K562 (cell line): ENCODE results near the gene CISD3. TPM values are rescaled to one million over a fixed set of nuclear protein-coding genes. Genes with fewer than 3 reads are reported as not detected.

Experiments used
- ATF7 ChIP-seq: fragments of 450-650 bp; IDR thresholded peaks from 2 replicates; pipeline ENCODE4 v1.7.1; 2014; ENCODE audit warnings: mild to moderate bottlenecking, moderate library complexity
- BRD4 ChIP-seq: fragments of 200-600 bp; sonication (generic); IDR thresholded peaks from 2 replicates; pipeline ENCODE4 v1.6.1; 2017; ENCODE audit warnings: inconsistent platforms
- C11orf30 ChIP-seq: fragments of 450-650 bp; IDR thresholded peaks from 2 replicates; pipeline ENCODE4 v1.6.1; 2016; ENCODE audit warnings: low read depth, mild to moderate bottlenecking
- ELF1 ChIP-seq: fragments of 200-800 bp; sonication (Bioruptor generic); IDR thresholded peaks from 2 replicates; pipeline ENCODE4 v1.6.1; 2016; ENCODE audit warnings: missing genetic modification characterization, missing compliant biosample characterization
- EP400 ChIP-seq: fragments of 450-650 bp; IDR thresholded peaks from 2 replicates; pipeline ENCODE4 v1.6.1; 2017; ENCODE audit warnings: antibody characterized with exemption, mild to moderate bottlenecking, moderate library complexity
- FOXK2 ChIP-seq, 2 experiments: fragments of 450-650 bp; IDR thresholded peaks in 1 of 2; conservative IDR thresholded peaks in 1 of 2; 2 replicates each; pipeline ENCODE4 v1.6.1; 2016; ENCODE audit warnings: low read depth in 2 of 2, mild to moderate bottlenecking in 1 of 2
- HMGN3 ChIP-seq: IDR thresholded peaks from 2 replicates; pipeline ENCODE4 v1.6.1; 2011; ENCODE audit warnings: borderline replicate concordance, low read depth, mild to moderate bottlenecking, mixed read lengths, low read length; ENCODE audit not compliant: insufficient read length; ENCODE audit errors: extremely low read depth
- L3MBTL2 ChIP-seq: fragments of 450-650 bp; IDR thresholded peaks from 2 replicates; pipeline ENCODE4 v1.6.1; 2016; ENCODE audit warnings: mild to moderate bottlenecking, moderate library complexity
- MAZ ChIP-seq, 2 experiments: fragments of 450-650 bp in 1 of 2; sonication (generic) in 1 of 2; formaldehyde crosslinking; IDR thresholded peaks in 1 of 2; conservative IDR thresholded peaks in 1 of 2; 2 replicates each; pipeline versions ENCODE4 v1.4.0 to v1.5.0; 2020; ENCODE audit warnings: mild to moderate bottlenecking in 1 of 2, missing genetic modification reagents in 1 of 2
- MNT ChIP-seq, 2 experiments: fragments of 450-650 bp; conservative IDR thresholded peaks; 2 replicates each; pipeline ENCODE4 v1.6.1; 2017; ENCODE audit warnings: mild to moderate bottlenecking in 2 of 2, moderate library complexity in 2 of 2
- MTA3 ChIP-seq: fragments of 450-650 bp; formaldehyde crosslinking; IDR thresholded peaks from 2 replicates; pipeline ENCODE4 v1.6.1; 2017; ENCODE audit warnings: mild to moderate bottlenecking, borderline replicate concordance
- PRMT5 ChIP-seq: sonication (generic); formaldehyde crosslinking; IDR thresholded peaks from 2 replicates; pipeline ENCODE4 v1.5.0; 2020; ENCODE audit warnings: missing genetic modification reagents
- RBM15 ChIP-seq: fragments of 200-400 bp; formaldehyde crosslinking; IDR thresholded peaks from 2 replicates; pipeline ENCODE4 v1.6.1; 2018; ENCODE audit warnings: mild to moderate bottlenecking, low read length, moderate library complexity; ENCODE audit not compliant: insufficient read depth
- SOX6 ChIP-seq: fragments of 450-650 bp; IDR thresholded peaks from 2 replicates; pipeline ENCODE4 v1.6.1; 2014; ENCODE audit warnings: mild to moderate bottlenecking
- SRSF1 ChIP-seq: fragments of 200-400 bp; formaldehyde crosslinking; IDR thresholded peaks from 2 replicates; pipeline ENCODE4 v1.6.1; 2017; ENCODE audit warnings: mild to moderate bottlenecking, low read depth, low read length, moderate library complexity
- TARDBP ChIP-seq: fragments of 450-650 bp; IDR thresholded peaks from 2 replicates; pipeline ENCODE4 v1.6.1; 2016
- TOE1 ChIP-seq, 2 experiments: fragments of 450-650 bp in 1 of 2; sonication (generic) in 1 of 2; formaldehyde crosslinking in 1 of 2; IDR thresholded peaks; 2 replicates each; pipeline versions ENCODE4 v1.7.1 to v1.8.0; 2016 to 2022; ENCODE audit warnings: borderline replicate concordance in 2 of 2, mild to moderate bottlenecking in 2 of 2, antibody characterized with exemption in 1 of 2, inconsistent platforms in 1 of 2, low read depth in 1 of 2, missing genetic modification reagents in 1 of 2, moderate library complexity in 1 of 2
- ZBTB7A ChIP-seq: IDR thresholded peaks from 2 replicates; pipeline ENCODE4 v1.6.1; 2011; ENCODE audit warnings: low read depth, mild to moderate bottlenecking, low read length, moderate library complexity, borderline replicate concordance; ENCODE audit not compliant: control insufficient read depth
- ZC3H11A ChIP-seq: IDR thresholded peaks from 2 replicates; pipeline ENCODE4 v1.6.1; 2012; ENCODE audit warnings: low read depth, low read length, improper control_type of control experiment
- ZNF239 ChIP-seq: fragments of 250-450 bp; sonication (Bioruptor Pico); IDR thresholded peaks from 2 replicates; pipeline ENCODE4 v1.4.0; 2020; ENCODE audit warnings: mild to moderate bottlenecking
- ZNF740 ChIP-seq, 3 experiments: fragments of 200-800 bp in 1 of 3; sonication (Bioruptor generic) in 1 of 3; sonication (generic) in 1 of 3; formaldehyde crosslinking in 1 of 3; IDR thresholded peaks; 2 replicates each; pipeline versions ENCODE4 v1.6.1 to v1.8.0; 2016 to 2022; ENCODE audit warnings: mild to moderate bottlenecking in 2 of 3, missing compliant biosample characterization in 2 of 3, missing genetic modification characterization in 2 of 3, missing genetic modification reagents in 1 of 3
- polyA plus RNA-seq, 8 experiments: library from polyadenylated mRNA; depleted of rRNA in 4 of 8; stranded (reverse) in 5 of 8; unstranded in 3 of 8; fragments of >200 nt; fragmentation: Nextera tagmentation in 2 of 8; fragmentation: Illumina TruSeq in 1 of 8; extraction: Ambion mirVana in 2 of 8; extraction: Trizol in 1 of 8; gene quantifications; 2 replicates each; pipeline versions ENCODE4 v1.2.1 to v1.2.3, GENCODE V29; 2011 to 2014; ENCODE audit warnings: inconsistent platforms in 1 of 8, missing spikeins in 1 of 8
- total RNA-seq, 7 experiments: library from RNA; depleted of rRNA in 6 of 7; stranded (reverse); fragments of >200 nt in 6 of 7; fragmentation: Illumina TruSeq in 2 of 7; extraction: Trizol in 2 of 7; gene quantifications; 2 replicates each; pipeline versions ENCODE4 v1.2.1 to v1.2.3, GENCODE V29; 2011 to 2021; ENCODE audit warnings: low replicate concordance in 1 of 7
- TF ChIP-seq, protein P1 (sequence below): sonication (generic); formaldehyde crosslinking; IDR thresholded peaks from 2 replicates; pipeline ENCODE4 v1.4.0; 2020; ENCODE audit warnings: mild to moderate bottlenecking, missing genetic modification reagents

CISD3 gene
- total and polyA plus RNA-seq, 9 of the 15 experiments (the other 6 are each of a cell fraction or from before 2014, with no cell fraction given) = 5.0 to 60.7 (median 15.7) TPM

DNA sequence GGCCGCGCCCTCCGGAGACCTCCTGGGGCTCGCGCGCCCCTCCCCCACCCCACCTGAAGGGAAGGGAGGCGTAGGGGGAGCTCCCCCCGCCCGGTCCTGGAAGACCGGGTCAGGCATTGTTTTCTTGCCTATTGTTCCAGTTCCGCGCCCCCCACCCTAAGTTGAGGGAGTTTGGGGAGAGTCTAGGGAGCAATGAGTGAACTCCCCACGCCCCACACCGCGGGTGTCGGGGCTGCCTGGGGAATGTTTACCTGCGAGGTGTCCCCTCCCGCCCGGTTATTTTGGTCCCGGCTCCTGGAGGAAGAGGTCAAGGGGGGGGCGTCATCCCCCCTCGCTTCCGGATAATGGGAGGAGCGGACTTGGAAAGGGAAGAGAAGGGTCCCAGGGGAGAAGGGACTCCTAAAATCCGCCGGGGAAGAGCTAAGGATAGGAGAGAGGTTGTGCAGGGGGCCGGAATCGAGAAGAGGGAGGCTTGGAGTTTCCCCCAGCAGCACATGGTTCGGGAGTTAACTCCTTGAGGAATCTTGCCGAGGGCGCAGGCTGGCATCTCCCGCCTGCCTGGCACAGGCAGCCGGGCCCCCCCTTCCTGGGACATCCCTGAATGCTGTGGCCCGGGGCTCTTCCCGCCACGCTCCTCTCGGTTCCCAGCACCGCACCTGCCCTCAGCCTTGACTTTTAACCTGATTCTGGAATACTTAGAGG lies 24.2 kb upstream of the CISD3 start (continued):
- peak in 1 of 2 experiments; percentile 42; a peak in 2 of 4 replicates for TF ChIP-seq MNT (conservative IDR thresholded peaks at IDR 0.05)
- TF ChIP-seq, protein P1, sequence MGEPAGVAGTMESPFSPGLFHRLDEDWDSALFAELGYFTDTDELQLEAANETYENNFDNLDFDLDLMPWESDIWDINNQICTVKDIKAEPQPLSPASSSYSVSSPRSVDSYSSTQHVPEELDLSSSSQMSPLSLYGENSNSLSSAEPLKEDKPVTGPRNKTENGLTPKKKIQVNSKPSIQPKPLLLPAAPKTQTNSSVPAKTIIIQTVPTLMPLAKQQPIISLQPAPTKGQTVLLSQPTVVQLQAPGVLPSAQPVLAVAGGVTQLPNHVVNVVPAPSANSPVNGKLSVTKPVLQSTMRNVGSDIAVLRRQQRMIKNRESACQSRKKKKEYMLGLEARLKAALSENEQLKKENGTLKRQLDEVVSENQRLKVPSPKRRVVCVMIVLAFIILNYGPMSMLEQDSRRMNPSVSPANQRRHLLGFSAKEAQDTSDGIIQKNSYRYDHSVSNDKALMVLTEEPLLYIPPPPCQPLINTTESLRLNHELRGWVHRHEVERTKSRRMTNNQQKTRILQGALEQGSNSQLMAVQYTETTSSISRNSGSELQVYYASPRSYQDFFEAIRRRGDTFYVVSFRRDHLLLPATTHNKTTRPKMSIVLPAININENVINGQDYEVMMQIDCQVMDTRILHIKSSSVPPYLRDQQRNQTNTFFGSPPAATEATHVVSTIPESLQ (CRISPR knock-in tag) = no peak
- 0 out of 2 replicates have a peak, but pooled peaks have one; percentile 27 for TF ChIP-seq ELF1 (tag)
- no peak for TF ChIP-seq SRSF1
- TF ChIP-seq RBM15 = no peak
- no peak for TF ChIP-seq BRD4
- TF ChIP-seq ATF7 = no peak; the same call in 1 of the 2 replicates
- peak; percentile 71; the same call in 1 of the 2 replicates for TF ChIP-seq SOX6
- TF ChIP-seq HMGN3 = peak; percentile 26
- TF ChIP-seq C11orf30 = no peak
- peak; percentile 82; the same call in 1 of the 2 replicates for TF ChIP-seq ZBTB7A
- no peak for TF ChIP-seq ZC3H11A
- TF ChIP-seq L3MBTL2 = 0 out of 2 replicates have a peak, but pooled peaks have one; percentile 19
- TF ChIP-seq FOXK2 (conservative IDR thresholded peaks at IDR 0.05 in 1 of 2, IDR thresholded peaks at IDR 0.05 in 1 of 2; ENCODE audit: low read depth in 2 of 2) = peak in 1 of 2 experiments; percentile 52; a peak in 1 of 4 replicates
- TF ChIP-seq MAZ (CRISPR knock-in tag; conservative IDR thresholded peaks at IDR 0.05 in 1 of 2, IDR thresholded peaks at IDR 0.05 in 1 of 2) = 0 out of 4 replicates have a peak, but pooled peaks of 1 of the 2 experiments have one; percentile 17
- TF ChIP-seq PRMT5 = no peak
- TF ChIP-seq ZNF239 (CRISPR knock-in tag) = no peak
- no peak for TF ChIP-seq EP400
- TF ChIP-seq MTA3 = 0 out of 2 replicates have a peak, but pooled peaks have one; percentile 18
- 0 out of 2 replicates have a peak, but pooled peaks have one; percentile 31 for TF ChIP-seq ZNF740 (CRISPR knock-in tag; IDR thresholded peaks at IDR 0.05)
- TF ChIP-seq ZNF740 (tag; IDR thresholded peaks at IDR 0.05) = 0 out of 4 replicates have a peak, but pooled peaks of 1 of the 2 experiments have one; percentile 6
- no peak for TF ChIP-seq TARDBP
- TF ChIP-seq TOE1 (IDR thresholded peaks at IDR 0.05; ENCODE audit: borderline replicate concordance) = no peak
- TF ChIP-seq TOE1 (CRISPR knock-in tag; IDR thresholded peaks at IDR 0.05; ENCODE audit: borderline replicate concordance, low read depth) = no peak
